Measurements from ENCODE around the gene OR2V2.

GRCh38 chr5:181111010-181111409, 36.4 kb upstream of the OR2V2 start:
- TF ChIP-seq CTCF (IDR thresholded peaks at IDR 0.05) (no peak), USF2 (IDR thresholded peaks at IDR 0.05; ENCODE audit: borderline replicate concordance, low read depth, low read length) (no peak)

All from SK-N-SH (cell line).